Ishikawa (cell line): Measurements from ENCODE around the gene MITF.

Experiments
- CEBPB ChIP-seq: IDR thresholded peaks from 2 replicates; pipeline ENCODE4 v1.6.1; 2012
- CREB1 ChIP-seq: IDR thresholded peaks from 2 replicates; pipeline ENCODE4 v1.6.1; 2012; ENCODE audit warnings: low read depth
- EGR1 ChIP-seq: IDR thresholded peaks from 2 replicates; pipeline ENCODE4 v1.6.1; 2012
- EP300 ChIP-seq: IDR thresholded peaks from 2 replicates; pipeline ENCODE4 v1.6.1; 2012; ENCODE audit warnings: borderline replicate concordance
- FOXM1 ChIP-seq: IDR thresholded peaks from 2 replicates; pipeline ENCODE4 v1.6.1; 2012; ENCODE audit warnings: low read depth, borderline replicate concordance
- NFIC ChIP-seq: IDR thresholded peaks from 2 replicates; pipeline ENCODE4 v1.6.1; 2012
- RAD21 ChIP-seq: IDR thresholded peaks from 2 replicates; pipeline ENCODE4 v1.6.1; 2012; ENCODE audit warnings: low read depth
- TAF1 ChIP-seq: IDR thresholded peaks from 2 replicates; pipeline ENCODE4 v1.6.1; 2012; ENCODE audit warnings: low read depth, mild to moderate bottlenecking
- TCF12 ChIP-seq: IDR thresholded peaks from 2 replicates; pipeline ENCODE4 v1.6.1; 2012; ENCODE audit warnings: low read depth
- TEAD4 ChIP-seq: IDR thresholded peaks from 2 replicates; pipeline ENCODE4 v1.6.1; 2012
- YY1 ChIP-seq: IDR thresholded peaks from 2 replicates; pipeline ENCODE4 v1.6.1; 2012; ENCODE audit warnings: low read depth
- ZBTB7A ChIP-seq: IDR thresholded peaks from 2 replicates; pipeline ENCODE4 v1.6.1; 2012; ENCODE audit warnings: low read depth
- TF ChIP-seq, protein P1 (sequence below): IDR thresholded peaks from 2 replicates; pipeline ENCODE4 v1.6.1; 2012
- TF ChIP-seq, protein P2 (sequence below): IDR thresholded peaks from 2 replicates; pipeline ENCODE4 v1.6.1; 2012; ENCODE audit warnings: low read depth, mild to moderate bottlenecking
- TF ChIP-seq, protein P3 (sequence below): IDR thresholded peaks from 2 replicates; pipeline ENCODE4 v1.6.1; 2012

MITF gene

DNA sequence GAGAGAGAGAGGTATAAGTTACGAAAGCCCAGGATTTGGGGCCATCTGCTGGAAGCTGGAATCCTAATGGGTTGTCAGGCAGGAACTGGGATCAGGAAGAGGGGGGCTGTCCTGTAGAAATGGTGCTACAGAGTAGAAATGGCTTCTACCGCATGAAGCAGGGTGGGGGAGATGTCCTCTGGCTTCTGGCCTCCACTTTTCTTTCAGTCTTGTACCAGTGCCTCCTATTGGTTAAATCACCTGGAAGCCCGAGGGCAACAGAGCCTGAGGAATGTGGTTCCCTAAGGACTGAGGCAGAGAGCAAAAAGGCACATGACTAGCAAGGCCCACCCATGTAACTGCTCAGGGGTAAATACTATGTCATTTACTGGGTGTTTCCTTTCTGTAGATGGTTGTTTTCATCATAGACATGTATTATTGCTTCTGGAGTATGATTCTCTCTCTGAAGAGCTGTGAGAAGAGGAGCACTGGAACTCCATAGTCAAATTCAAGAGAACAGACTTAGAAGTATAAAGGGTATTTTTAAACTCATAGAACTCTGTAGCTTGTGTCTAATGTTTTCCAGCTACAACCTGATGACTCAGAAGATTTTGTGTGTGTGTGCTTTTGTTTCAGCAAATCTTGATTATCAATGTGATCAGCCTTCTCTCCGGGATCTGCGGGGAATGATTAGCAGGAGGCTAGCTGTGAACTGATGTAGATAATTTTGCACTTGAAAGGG, 20.2 kb upstream of the MITF start:
- TF ChIP-seq YY1 (no peak), TAF1 (no peak), CEBPB (no peak), TEAD4 (no peak), ZBTB7A (no peak), EP300 (no peak), TCF12 (no peak), FOXM1 (no peak), EGR1 (no peak), CREB1 (no peak)
- TF ChIP-seq, protein P1, sequence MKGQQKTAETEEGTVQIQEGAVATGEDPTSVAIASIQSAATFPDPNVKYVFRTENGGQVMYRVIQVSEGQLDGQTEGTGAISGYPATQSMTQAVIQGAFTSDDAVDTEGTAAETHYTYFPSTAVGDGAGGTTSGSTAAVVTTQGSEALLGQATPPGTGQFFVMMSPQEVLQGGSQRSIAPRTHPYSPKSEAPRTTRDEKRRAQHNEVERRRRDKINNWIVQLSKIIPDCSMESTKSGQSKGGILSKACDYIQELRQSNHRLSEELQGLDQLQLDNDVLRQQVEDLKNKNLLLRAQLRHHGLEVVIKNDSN = no peak
- TF ChIP-seq, protein P2, sequence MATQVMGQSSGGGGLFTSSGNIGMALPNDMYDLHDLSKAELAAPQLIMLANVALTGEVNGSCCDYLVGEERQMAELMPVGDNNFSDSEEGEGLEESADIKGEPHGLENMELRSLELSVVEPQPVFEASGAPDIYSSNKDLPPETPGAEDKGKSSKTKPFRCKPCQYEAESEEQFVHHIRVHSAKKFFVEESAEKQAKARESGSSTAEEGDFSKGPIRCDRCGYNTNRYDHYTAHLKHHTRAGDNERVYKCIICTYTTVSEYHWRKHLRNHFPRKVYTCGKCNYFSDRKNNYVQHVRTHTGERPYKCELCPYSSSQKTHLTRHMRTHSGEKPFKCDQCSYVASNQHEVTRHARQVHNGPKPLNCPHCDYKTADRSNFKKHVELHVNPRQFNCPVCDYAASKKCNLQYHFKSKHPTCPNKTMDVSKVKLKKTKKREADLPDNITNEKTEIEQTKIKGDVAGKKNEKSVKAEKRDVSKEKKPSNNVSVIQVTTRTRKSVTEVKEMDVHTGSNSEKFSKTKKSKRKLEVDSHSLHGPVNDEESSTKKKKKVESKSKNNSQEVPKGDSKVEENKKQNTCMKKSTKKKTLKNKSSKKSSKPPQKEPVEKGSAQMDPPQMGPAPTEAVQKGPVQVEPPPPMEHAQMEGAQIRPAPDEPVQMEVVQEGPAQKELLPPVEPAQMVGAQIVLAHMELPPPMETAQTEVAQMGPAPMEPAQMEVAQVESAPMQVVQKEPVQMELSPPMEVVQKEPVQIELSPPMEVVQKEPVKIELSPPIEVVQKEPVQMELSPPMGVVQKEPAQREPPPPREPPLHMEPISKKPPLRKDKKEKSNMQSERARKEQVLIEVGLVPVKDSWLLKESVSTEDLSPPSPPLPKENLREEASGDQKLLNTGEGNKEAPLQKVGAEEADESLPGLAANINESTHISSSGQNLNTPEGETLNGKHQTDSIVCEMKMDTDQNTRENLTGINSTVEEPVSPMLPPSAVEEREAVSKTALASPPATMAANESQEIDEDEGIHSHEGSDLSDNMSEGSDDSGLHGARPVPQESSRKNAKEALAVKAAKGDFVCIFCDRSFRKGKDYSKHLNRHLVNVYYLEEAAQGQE = no peak
- TF ChIP-seq, protein P3, sequence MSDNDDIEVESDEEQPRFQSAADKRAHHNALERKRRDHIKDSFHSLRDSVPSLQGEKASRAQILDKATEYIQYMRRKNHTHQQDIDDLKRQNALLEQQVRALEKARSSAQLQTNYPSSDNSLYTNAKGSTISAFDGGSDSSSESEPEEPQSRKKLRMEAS = no peak

DNA sequence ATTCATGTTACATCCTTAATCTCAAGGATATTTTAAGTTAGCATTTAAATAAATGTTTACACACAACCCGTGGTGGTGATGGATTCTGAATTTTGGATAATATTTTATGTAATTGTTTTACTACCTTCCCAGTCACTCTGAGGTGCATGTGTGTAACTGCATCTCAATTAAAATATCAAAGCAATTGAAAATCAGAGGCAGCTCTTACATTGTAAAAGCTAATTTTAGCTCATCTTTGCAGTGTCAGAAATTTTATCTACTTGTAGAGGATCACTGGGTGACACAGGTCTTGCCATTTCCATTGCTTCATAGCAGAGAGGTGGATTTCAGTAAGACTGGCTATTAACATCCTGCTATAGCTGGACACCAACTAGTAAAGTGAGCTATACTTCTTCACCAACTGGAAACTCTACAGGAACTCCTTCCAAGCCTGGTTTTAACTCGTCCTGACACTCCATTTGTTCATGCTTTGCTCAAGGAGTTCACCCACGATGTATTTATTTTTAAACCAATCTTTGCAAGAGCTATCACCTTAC, 19.6 kb upstream of the MITF start:
- TF ChIP-seq TAF1 = no peak
- TF ChIP-seq TEAD4 = no peak
- TF ChIP-seq, protein P1 = no peak
- TF ChIP-seq, protein P2 = no peak
- TF ChIP-seq YY1 = no peak
- TF ChIP-seq CREB1 = no peak
- TF ChIP-seq TCF12 = no peak
- TF ChIP-seq NFIC = no peak
- no peak for TF ChIP-seq RAD21
- no peak for TF ChIP-seq EGR1
- TF ChIP-seq, protein P3 = no peak

DNA sequence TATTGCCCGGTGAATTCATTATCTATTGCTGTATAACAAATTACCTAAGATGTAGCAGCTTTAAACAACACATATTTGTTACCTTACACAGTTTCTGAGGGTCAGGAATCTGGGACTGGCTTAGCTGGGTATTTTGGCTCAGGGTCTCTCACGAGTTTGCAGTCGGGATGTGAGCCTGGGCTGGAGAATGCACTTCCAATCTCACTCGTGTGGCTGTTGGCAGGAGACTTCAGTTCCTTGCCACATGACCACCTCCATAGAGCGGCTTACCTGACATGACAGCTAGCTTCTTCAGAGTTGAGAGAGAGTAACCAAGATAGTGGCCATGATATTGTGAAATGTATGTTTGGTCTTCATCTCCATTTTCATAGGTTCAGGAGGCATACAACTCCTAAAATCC, 18.4 kb upstream of the MITF start:
- TF ChIP-seq TCF12 = no peak
- TF ChIP-seq CREB1 = no peak
- TF ChIP-seq CEBPB = no peak
- TF ChIP-seq RAD21 = no peak
- TF ChIP-seq, protein P2 = no peak
- TF ChIP-seq EGR1 = no peak
- no peak for TF ChIP-seq YY1

DNA sequence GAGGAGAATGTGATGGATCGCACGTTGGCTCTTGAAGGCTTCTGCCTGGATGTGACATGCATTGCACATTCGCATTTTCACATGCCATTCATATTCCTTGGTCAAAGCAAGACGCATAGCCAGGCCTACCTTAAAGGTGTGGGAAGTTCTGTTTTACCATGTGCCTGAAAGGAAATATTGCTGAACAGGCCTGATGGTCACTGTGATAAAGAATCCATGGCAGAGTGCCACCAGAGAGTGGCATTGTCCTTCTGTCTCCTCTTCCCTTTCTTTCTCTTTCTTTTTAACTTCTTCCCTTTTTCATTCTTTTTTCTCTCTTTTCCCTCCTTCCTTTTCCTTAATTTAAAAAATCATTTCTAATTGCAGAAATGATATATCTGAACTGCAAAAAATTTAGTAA, 15.9 kb upstream of the MITF start:
- TF ChIP-seq, protein P3 = no peak
- no peak for TF ChIP-seq EGR1
- no peak for TF ChIP-seq RAD21
- no peak for TF ChIP-seq TCF12
- TF ChIP-seq YY1 = no peak
- TF ChIP-seq ZBTB7A = no peak
- TF ChIP-seq, protein P2 = no peak
- no peak for TF ChIP-seq TEAD4
- TF ChIP-seq FOXM1 = no peak
- no peak for TF ChIP-seq NFIC
- no peak for TF ChIP-seq EP300
